KG1 (cell line): Measurements from ENCODE around the gene STRA6.

Experiments used
- DNase-seq: peaks from one replicate; lab custom pipeline; 2025; lab: John Stamatoyannopoulos, UW

STRA6 gene

DNA sequence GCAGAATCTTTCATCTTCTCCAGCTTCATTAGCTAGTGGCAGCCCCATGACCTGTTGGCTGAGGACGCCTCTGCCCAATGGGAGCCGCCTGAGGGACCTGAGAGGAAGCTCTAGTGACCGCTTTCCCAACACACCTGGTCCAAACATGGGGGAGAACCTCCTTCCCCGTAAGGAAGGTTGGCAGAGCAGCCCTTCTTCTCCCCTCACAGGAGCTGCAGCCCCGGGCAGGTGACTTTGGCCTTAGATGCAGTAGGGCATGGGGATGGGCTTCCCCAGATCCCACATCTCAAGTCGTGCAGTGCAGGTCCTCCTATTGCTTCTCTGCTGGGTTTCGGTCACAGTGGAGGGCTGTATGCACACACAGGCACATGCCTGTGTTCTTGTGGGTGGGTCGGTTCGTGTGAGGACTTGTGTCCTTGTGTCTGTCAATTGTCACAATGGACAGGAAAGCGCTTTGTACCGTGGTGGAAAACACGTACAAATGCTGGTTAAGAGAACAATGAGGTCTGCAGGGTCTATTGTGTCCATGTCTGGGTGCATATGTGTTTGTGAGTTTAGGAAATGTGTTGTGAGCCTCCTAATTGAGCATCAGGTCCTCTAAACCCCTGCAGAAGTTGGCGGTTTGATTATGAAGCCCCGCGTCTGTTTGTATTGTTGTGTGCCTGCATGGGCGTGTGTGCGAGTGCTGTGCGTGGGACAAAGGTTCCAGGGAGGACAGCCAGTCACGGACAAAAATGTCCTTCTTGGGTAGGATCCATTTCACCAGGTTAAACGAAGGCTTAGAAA lies 70.8 kb downstream of the STRA6 start:
- no peak for DNase-seq

DNA sequence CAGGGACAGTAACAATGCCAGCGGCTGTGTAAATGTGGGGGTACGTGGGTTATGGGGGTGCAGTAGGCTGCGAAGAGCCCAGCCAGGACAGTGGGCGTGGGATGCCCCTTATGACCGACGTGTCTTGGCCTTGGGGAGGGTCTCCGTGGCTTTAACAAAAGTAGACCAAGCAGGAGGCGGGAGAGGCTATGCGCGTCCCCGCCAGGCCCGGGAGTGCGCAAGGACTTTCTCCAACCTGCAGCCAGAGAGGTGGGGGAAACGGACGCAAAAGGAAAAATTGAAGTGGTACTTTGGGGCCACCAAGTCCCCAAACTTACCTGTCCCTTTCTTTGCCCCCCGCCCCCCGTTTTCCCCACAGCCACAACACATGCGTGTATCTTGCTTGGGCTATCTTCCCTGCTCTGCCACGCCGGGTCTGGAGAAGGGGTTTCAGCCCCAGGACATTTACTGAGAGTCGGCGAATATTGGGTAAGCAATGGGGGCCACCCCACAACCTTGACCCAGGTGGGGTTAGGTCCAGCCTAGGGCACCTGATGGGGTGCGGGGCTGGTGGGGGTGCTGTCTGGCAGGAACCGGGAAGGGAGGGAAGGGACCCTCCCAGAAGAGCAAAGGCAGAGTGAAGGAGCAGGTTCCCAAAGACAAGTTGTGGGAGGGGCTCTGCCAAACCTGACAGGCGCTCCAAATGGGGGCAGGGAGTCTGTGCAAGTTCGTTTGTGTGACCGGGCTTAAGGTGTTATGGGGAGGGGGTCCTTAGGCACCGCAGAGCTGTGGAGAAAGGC lies 71.5 kb downstream of the STRA6 start:
- DNase-seq: no peak

- no peak for DNase-seq
These were observed 72.3 kb downstream of the STRA6 start, which contains the start of gene ISLR2 for GRCh38 chr15:74130155-74130848. TSS of gene ISLR2 (plus strand) at chr15:74130586. CDS start at chr15:74132755, 2,169 bp downstream.

DNA sequence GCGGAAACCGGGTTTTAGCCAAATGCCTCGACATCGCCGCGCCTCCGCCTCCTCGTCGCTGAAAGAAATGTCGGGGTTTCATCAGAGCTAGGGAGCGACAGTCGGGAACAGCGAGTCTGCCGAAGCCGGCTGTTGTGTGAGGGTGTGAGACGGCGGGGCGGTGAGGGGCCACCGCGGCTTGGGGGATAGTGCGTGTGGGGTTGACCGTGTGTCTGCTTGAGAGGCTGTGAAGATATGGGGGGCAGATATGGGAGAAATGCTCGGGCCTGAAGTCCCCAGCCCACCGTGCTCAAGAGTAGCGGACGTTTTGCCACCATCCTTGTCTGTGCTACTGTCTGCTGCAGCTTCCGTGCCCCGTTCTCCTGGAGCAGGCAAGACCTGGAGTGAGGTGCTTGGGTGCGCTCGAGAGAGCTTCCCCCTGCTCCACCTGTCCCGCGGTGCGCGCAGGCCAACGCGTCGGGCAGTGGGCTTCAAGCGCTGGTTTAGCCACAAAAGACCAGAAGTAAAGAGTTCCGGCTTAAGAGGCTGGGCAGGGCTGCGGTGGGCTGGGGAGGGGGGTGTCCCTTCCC lies 72.9 kb downstream of the STRA6 start:
- no peak for DNase-seq
